Duodenal mucosa (tissue), 2 donors: ENCODE measurements around the gene PTGR2.
"Not testable (repeated sequence)": the region's sequence is repeated elsewhere in the genome, so short reads cannot be mapped to it uniquely, and the experiment has no call there.

Experiments used
- H3K27ac ChIP-seq: one replicate; pipeline ENCODE4 v1.7.0; 2013; ENCODE audit warnings: low read depth, low read length
- H3K27me3 ChIP-seq, 2 donors: one replicate each; pipeline ENCODE4 v1.7.0; 2013; ENCODE audit warnings: low read length in 2 of 2, control low read depth in 1 of 2; ENCODE audit not compliant: insufficient read depth in 2 of 2, control insufficient read depth in 1 of 2
- H3K36me3 ChIP-seq, 2 donors: one replicate each; pipeline ENCODE4 v1.7.0; 2013; ENCODE audit warnings: low read length in 2 of 2, control low read depth in 1 of 2; ENCODE audit not compliant: insufficient read depth in 2 of 2, control insufficient read depth in 1 of 2
- H3K4me1 ChIP-seq, 2 donors: one replicate each; pipeline ENCODE4 v1.7.0; 2013; ENCODE audit warnings: low read length in 2 of 2, control low read depth in 1 of 2; ENCODE audit not compliant: insufficient read depth in 2 of 2, control insufficient read depth in 1 of 2
- H3K4me3 ChIP-seq, 2 donors: one replicate each; pipeline ENCODE4 v1.7.0; 2013; ENCODE audit warnings: low read length in 2 of 2, low read depth in 1 of 2
- H3K9ac ChIP-seq, 2 donors: one replicate each; pipeline ENCODE4 v1.7.0; 2013; ENCODE audit warnings: low read length in 2 of 2, low read depth in 1 of 2
- H3K9me3 ChIP-seq, 2 donors: one replicate each; pipeline ENCODE4 v1.7.0; 2013; ENCODE audit warnings: low read length in 2 of 2, control low read depth in 1 of 2; ENCODE audit not compliant: control insufficient read depth in 1 of 2

PTGR2 gene

DNA sequence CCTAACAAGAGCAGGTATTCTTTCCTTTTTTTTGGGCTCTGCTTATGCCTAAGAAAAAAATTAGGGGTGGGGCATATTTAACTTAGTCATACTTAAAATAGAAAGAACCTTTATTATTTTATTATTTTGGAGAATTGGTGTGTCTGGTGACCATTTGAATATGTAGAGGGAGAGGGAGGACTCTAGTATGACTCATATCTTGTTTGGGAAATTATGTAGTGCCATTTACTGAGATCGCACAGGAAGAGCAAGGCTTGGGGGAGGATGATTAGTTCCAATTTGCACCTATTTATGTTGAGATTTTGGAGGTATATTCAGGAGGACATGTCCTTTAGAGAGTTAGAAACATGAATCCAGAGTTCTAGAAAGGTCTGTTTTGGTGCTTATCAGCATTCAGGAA, 44.9 kb downstream of the PTGR2 start:
- Histone ChIP-seq H3K4me3 (no peak overlapping the region), H3K9me3 (no peaks in the 10 kb centered on the region), H3K36me3 (peaks cover 34 to 77% of the 10 kb centered on the region in 2 donors), H3K9ac (no peak overlapping the region), H3K27ac (no peak overlapping the region), H3K27me3 (no peaks in the 10 kb centered on the region), H3K4me1 (no peaks in the 10 kb centered on the region)

DNA sequence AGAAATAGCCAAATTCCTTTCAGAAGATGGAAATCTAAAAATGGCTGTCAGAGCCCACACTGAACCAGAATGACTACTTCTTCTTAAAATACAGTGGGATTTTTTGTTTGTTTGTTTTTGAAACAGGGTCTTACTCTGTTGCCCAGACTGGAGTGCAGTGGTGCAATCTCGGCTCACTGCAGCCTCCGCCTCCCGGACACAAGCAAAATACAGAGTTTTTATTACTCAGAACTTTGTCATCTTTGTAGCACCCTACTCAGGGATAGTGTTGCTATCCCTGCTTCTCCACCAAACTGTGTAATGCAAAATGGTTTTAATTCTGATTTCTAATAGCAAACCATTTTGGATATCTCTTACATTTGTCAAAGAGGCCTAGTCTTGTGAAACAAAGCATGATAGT, 51.4 kb downstream of the PTGR2 start:
- Histone ChIP-seq H3K9ac (no peak overlapping the region), H3K36me3 (peaks cover 38 to 72% of the 10 kb centered on the region in 2 donors), H3K27me3 (no peaks in the 10 kb centered on the region), H3K9me3 (no peaks in the 10 kb centered on the region), H3K4me1 (no peaks in the 10 kb centered on the region), H3K4me3 (no peak overlapping the region), H3K27ac (no peak overlapping the region)

DNA sequence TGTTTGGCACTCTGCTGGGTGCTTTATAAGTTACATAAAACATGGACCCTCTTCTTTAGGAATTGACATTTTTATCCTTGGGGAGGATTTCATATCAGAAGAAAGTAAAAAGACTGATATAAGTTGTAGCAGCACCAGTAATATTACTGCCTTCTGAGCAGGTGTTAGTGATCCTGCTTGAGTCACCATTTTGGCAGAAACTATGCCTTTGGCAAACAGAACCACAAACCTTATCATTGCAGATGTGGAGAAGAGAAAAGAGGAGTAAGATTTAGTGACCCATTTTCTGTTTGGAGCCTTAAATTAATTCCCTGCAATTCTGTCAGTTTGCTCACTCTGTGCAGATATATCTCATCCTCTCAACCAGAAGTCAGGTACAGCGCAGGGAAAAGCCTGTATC, 58.0 kb downstream of the PTGR2 start:
- Histone ChIP-seq H3K36me3 (peaks cover 42 to 80% of the 10 kb centered on the region in 2 donors), H3K4me3 (no peak overlapping the region)

DNA sequence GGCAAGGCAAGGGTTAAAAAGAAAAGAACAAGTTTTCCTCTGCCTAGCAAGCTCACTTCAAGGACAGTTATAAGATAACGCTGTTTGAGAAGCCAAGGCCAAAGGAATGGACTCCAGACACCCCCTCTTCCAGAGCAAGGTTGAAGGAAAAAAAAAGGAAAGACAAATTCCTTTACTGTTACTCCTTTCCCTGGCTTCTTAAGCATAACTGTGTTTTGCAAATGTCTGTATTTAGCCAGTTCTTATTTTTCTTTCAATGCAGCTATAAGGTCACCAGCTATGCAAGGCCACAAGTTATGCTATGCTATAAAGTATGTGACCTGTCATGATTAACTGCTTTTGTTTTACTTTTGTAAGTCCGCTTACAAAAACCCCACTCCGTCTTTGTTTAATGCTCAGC, 61.6 kb downstream of the PTGR2 start:
- Histone ChIP-seq H3K9me3 (no peaks in the 10 kb centered on the region), H3K9ac (no peak overlapping the region), H3K36me3 (peaks cover 28 to 57% of the 10 kb centered on the region in 2 donors), H3K27me3 (no peaks in the 10 kb centered on the region), H3K4me1 (no peaks in the 10 kb centered on the region), H3K4me3 (no peak overlapping the region), H3K27ac (no peak overlapping the region)

More for the DNA sequence above, 58.0 kb downstream of the PTGR2 start:
- Histone ChIP-seq H3K27ac (no peak overlapping the region), H3K9ac (no peak overlapping the region), H3K4me1 (no peaks in the 10 kb centered on the region), H3K27me3 (no peaks in the 10 kb centered on the region), H3K9me3 (no peaks in the 10 kb centered on the region)

DNA sequence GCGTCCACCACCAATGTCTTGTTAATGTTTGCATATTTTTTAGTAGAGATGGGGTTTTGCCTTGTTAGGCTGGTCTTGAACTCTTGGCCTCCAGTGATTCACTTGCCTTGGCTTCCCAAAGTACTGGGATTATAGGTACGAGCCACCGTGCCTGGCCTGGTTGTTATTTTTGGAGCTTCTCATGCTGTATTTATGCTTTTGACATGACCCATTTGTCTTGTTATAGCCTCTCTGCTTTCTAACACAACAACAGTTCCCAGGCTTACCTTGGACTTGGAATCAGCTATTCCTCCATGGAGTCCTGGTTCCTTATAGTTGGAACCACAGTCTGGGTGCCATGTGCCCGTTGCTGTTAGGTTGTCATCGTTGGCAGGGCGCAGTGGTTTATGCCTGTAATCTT, 64.7 kb downstream of the PTGR2 start:
- H3K4me3 ChIP-seq: no peak overlapping the region
- no peaks in the 10 kb centered on the region for H3K27me3 ChIP-seq
- no peaks in the 10 kb centered on the region for H3K9me3 ChIP-seq
- H3K36me3 ChIP-seq: peaks cover 19 to 50% of the 10 kb centered on the region in 2 donors
- no peak overlapping the region for H3K9ac ChIP-seq
- no peak overlapping the region for H3K27ac ChIP-seq
- no peaks in the 10 kb centered on the region for H3K4me1 ChIP-seq

DNA sequence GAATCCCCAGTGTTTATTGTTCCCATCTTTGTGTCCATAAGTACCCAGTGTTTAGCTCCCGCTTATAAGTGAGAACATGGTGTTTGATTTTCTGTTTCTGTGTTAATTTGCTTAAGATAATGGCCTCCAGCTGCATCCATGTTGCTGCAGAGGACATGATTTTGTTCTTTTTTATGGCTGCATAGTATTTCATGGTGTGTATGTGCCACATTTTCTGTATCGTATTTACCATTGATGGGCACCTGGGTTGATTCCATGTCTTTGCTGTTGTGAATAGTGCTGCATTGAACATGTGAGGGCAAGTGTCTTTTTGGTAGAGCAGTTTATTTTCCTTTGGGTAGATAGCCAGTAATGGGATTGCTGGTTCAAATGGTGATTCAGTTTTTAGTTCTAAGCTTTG, 67.8 kb downstream of the PTGR2 start:
- not testable (repeated sequence) for H3K27me3 ChIP-seq, H3K9me3 ChIP-seq, H3K27ac ChIP-seq, H3K4me1 ChIP-seq, H3K4me3 ChIP-seq, H3K9ac ChIP-seq
- H3K36me3 ChIP-seq: peaks cover 38 to 58% of the 10 kb centered on the region in 2 donors

DNA sequence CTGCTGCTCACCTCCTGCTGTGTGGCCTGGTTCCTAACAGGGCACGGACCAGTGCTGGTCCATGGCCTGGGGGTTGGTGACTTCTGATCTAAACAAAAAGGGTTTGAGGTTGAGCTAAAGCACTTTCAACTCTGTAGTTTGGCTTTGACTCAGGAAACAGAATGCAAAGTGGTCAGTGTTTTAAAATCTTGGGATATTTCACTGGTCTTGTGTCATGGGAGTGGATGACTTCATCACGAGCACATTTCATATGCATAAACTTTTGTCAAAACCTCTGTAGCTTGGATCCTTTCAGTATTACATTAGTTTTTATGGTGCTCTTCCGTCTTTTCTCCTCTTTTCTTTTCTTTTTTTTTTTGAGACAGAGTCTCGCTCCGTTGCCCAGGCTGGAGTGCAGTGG, 72.7 kb downstream of the PTGR2 start:
- Histone ChIP-seq H3K9me3 (no peaks in the 10 kb centered on the region), H3K27me3 (no peaks in the 10 kb centered on the region), H3K4me3 (no peak overlapping the region), H3K27ac (no peak overlapping the region), H3K4me1 (no peaks in the 10 kb centered on the region), H3K9ac (no peak overlapping the region), H3K36me3 (peaks cover 53 to 86% of the 10 kb centered on the region in 2 donors)
